ENCODE results near the gene SYNE2.

DNA sequence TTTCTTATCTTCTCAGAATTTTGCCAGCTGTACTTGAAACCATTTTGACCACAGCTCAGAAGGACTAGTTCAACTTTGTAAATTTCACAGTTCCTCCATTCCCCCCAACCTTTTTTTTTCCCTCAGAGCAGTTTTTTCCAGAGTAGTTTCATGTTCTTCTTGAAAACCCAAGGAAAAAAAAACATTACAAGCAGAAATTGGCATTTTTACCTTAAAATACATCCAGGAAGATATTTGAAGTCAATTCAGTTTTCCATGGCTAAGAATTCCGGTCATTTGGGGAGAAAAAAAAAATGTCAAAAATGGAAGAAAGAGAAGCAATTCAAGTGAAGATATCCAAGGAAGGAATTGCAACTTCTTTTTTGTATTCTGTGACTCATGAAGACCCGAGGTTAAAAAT, 39.5 kb downstream of the SYNE2 start:
- no peak for TF ChIP-seq EZH2 (IDR thresholded peaks at IDR 0.05)
- TF ChIP-seq POLR2AphosphoS5 (IDR thresholded peaks at IDR 0.05; ENCODE audit: borderline replicate concordance, low read depth, low read length) = no peak
